Muscle of back (tissue), 11 donors: Measurements from ENCODE around the gene ZNF555. TPM values are rescaled to one million over a fixed set of nuclear protein-coding genes. Genes with fewer than 3 reads are reported as not detected.
"Not testable (repeated sequence)": the region's sequence is repeated elsewhere in the genome, so short reads cannot be mapped to it uniquely, and the experiment has no call there.

Experiments
- DNase-seq, 3 donors: peaks; one replicate each; pipeline versions ENCODE4 v3.0.0 to v3.0.0-alpha.2; 2013
- polyA plus RNA-seq, 10 donors: library from polyadenylated mRNA; unstranded; fragments of 120-200 nt; gene quantifications; one replicate each; pipeline ENCODE4 v1.2.1, GENCODE V29; 2013; ENCODE audit not compliant: insufficient read length in 10 of 10

The ZNF555 gene
- polyA plus RNA-seq, 10 donors = 11.0 to 20.9 (median 13.1) TPM

GRCh38 chr19:2865334-2866100 is 24.2 kb downstream of the ZNF555 start:
- no peak for DNase-seq

- no peak for DNase-seq
Observed at GRCh38 chr19:2866495-2867024, 25.3 kb downstream of the ZNF555 start.

GRCh38 chr19:2867025-2867991 is 26.0 kb downstream of the ZNF555 start, which contains the start of gene ZNF556:
TSS of gene ZNF556 (plus strand) at chr19:2867335. CDS start at chr19:2867422, 87 bp downstream.
- peak; percentile 74 to 82 (median 76) for DNase-seq

GRCh38 chr19:2869618-2870017 is 28.3 kb downstream of the ZNF555 start:
- no peak for DNase-seq

- DNase-seq = not testable (repeated sequence)
Observed at GRCh38 chr19:2872175-2872574, 30.9 kb downstream of the ZNF555 start.

GRCh38 chr19:2877398-2878331 is 36.4 kb downstream of the ZNF555 start:
- DNase-seq = no peak

- DNase-seq = no peak
Observed at GRCh38 chr19:2883686-2884439, 42.6 kb downstream of the ZNF555 start.

- DNase-seq = no peak
Observed at GRCh38 chr19:2885736-2886135, 44.5 kb downstream of the ZNF555 start.

- peak; percentile 46 to 81 (median 60) for DNase-seq
Observed at GRCh38 chr19:2887391-2887914, 46.2 kb downstream of the ZNF555 start.

- DNase-seq = peak in 2 of 3 donors; percentile 16 to 43
Observed at GRCh38 chr19:2888731-2889224, 47.5 kb downstream of the ZNF555 start.

GRCh38 chr19:2890531-2890930 is 49.3 kb downstream of the ZNF555 start:
- DNase-seq = not testable (repeated sequence)

- DNase-seq = no peak
Observed at GRCh38 chr19:2896694-2897093, 55.4 kb downstream of the ZNF555 start.

GRCh38 chr19:2900296-2901252 is 59.3 kb downstream of the ZNF555 start, which contains the start of gene ZNF57:
TSS of gene ZNF57 (plus strand) at chr19:2900928. CDS start at chr19:2901046, 118 bp downstream.
- DNase-seq = peak; percentile 99 to 100 (median 99)

GRCh38 chr19:2902590-2903218 is 61.4 kb downstream of the ZNF555 start:
- DNase-seq = no peak

GRCh38 chr19:2903326-2903725 is 62.1 kb downstream of the ZNF555 start:
- not testable (repeated sequence) for DNase-seq

GRCh38 chr19:2905918-2906519 is 64.7 kb downstream of the ZNF555 start:
- DNase-seq = no peak

GRCh38 chr19:2906631-2907195 is 65.4 kb downstream of the ZNF555 start:
- DNase-seq = no peak
